GM18498 (cell line): ENCODE measurements around the gene DARS1.
A peak's percentile ranks its signal among the peaks of the same experiment; 100 is the strongest.

Experiments
- ATAC-seq: cut with Tn5 transposase; IDR thresholded peaks from one replicate; pipeline ENCODE4 v1.9.1; 2021; ENCODE audit warnings: mild to moderate bottlenecking, moderate library complexity; ENCODE audit not compliant: unreplicated experiment

DARS1 gene

DNA sequence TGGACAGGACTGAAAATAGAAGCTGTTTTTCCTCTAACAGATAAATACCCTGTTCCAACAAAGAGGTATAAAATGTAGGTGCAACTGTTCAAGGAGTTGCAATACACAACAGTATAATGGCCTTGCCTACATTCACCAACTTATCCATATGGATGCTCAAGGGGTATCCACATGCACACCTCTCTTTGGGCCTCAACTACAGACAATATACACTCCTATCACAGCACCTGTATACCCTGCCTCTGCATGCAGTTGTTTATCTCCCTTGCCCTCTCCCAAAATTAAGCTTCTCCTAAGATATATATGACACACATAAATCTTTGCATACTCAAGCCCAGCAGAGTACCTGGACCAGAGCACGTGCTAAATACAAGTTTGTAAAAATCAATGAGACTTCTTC is 37.3 kb downstream of the DARS1 start:
- no peak for ATAC-seq

DNA sequence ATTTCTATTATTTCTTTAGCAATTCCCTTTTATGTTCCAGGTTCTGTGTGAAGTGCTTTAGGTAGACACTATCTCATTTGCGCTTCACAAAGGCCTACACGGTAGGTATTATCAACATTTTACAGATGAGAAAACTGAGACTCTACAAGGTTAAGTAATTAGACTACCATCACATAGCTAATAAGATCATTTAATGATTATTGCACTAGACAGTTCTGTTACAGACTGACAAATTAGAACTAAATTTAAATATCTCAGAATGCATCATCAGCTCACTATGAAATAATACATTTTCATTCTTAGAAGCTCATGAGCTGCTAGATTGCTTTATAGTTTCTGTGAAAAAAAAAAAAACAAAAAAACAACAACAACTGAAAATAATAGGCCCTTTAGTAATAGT is 37.9 kb downstream of the DARS1 start:
- ATAC-seq = no peak

DNA sequence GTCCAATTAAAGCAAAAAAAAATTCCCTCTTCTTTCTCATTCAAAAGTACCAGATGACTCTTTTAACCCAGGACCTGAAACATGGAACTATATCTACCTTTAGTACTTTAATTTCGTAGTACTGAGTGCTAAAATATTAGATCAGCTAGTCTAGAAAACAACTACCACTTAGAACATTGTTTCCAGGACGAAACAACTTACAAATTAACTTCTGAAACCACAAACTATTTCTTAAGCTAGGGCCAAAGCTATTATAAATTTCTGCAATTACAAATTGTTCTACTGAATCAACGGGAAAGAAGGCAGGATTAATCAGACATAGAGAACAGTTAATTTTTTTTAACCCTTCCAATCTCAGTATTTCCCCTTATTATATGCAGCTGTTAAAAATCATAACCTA is 39.9 kb downstream of the DARS1 start:
- ATAC-seq = no peak

DNA sequence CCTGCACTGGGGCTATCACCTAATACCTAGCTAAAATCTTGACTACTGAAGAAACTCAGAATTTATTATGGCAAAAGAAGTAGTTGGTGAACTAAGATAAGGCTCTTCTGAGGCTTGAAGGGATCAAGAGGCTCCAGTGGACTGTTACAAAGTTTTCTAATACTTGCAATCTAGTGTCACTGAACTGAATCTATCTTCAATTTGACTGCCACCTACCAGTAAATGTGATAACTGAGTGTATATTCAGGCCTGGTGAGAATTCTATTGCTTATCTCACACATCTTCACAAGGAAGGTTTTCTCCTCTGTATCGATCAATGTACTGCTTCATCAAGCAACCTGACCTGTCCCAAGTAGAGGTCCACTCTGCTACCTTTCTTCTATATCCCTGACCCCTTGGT is 40.8 kb downstream of the DARS1 start:
- ATAC-seq = no peak

DNA sequence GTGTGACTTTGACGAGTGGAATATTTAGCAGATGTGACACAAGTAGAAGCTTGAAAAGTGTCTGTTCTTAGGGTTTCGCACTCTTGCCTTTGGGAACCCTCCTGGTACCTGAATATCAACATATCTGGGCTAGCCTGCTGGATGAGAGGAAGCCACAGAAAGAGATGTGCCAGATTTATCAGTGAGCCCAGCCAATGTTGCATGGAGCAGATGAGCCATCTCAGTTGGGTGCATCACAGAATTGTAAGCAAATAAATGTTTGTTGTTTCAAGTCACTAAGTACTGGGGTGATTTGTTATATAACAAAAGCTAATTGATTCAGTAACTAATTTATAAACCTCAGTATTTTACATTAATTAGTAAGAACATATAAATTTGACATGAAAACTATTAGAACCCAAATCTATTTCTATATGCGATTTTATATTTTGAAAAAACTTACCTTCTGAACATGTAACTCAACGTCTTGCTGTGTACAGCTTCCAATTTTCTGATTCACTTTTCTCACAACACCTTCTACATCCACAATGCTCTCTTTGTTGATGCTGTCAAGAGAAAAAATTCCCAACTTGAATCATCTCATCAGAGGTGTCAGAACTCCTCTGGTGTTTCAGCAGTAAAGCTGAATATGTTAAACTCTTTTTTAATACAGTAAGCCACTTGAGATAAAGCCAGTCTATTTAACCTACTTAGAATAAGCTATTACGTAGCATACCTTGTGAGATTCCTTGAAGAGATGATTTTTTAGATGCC is 42.3 kb downstream of the DARS1 start:
- ATAC-seq = no peak

DNA sequence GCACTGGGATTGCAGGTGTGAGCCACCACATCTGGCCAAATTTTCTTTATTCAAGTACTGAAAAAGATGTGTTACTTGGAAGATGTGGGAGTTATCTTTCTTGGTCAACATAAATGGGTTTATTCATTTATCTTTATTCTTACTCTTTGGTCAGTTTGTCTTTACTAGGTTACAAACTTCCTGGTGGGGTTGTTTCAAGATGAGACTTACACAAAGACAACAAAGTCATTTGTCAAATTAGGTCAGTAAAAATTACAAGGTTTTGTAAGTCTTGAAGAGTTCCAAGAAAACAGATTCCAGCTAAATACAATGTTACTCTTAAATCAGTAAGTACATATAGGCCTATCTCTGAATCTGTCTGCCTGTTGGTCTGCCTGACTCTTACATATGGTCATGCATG is 48.9 kb downstream of the DARS1 start:
- ATAC-seq = no peak

DNA sequence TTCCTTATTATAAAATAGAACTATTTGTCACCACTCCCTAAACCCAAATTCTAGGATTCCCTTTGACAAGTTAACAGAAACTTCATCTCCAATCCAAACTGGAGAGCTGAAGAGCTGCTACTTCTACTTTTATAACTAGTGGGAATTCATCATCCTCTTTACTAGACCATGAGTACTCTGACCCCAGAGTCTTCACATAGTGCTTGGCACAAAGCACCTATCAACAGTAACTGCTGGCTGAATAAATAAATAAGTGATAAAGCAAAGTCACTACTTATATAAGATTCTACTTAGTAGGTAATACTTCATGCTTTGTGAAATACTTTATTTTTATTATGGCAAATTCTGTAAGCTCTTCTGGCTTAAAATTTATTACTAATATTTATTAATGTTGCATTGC is 49.5 kb downstream of the DARS1 start:
- ATAC-seq = no peak

DNA sequence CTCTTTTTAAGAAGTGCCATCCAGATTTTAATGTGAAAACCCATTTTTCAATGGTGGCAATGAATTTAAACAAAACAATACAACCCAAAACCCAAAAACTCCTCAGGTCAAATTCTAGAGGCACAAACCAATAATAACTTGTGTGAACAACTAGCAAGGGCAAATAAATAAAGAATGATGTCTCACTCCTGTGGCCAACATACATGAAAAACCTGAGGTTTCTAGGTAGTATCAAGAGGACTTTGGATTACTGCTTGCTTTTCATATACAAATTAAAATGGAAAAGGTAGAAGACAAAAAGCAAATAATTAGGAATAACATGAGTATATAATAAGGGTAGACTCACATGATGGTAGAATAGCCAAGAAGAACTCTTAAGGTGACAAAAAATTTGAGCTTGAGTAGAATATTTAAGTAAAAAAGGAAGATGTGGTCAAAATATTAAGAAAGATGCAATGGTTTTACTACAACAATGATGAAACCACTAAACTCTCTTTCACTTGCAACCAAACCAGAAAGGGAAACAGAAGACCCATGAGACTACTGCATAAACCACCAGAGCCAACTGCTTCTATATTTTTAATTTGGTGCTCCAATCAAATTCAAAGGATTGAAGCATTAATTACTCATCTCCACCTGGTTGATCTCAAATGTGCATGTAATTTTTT is 53.5 kb downstream of the DARS1 start:
- peak; percentile 95 for ATAC-seq

DNA sequence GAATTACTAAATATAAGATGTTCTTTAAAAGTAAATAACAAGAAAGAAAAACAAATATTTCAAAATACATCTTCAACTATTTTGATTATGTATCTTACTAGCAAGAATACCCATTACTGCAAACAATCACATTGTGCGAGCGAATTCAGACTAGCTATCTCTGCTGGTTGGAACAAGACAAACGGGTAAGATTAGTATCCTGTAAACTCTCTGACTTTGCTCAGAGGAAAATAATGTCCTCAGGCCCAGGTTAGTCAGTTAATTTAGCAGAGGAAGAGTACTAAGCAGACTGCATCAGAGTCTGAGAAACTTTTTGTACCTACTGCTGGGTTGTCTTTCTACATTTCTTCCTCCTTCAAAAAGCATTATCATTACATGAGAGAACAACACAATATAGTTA is 58.8 kb downstream of the DARS1 start:
- no peak for ATAC-seq

DNA sequence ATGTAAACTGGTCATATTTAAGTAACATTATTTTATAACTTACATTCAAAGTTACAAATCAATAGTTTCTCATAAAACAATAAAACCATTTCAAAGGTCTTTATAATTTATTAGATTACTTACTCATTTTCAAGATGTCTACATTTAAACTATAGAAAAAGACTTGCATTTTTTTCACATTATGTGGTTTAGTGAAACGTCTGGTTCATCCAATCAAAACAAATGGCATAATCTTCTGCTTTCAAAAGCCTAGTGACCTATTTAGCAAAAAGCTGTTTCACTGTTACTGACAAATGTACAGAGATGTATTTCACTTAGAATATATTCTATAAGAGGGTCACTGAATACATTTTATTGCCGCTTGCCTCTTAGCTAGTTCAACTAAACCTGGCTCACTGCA is 59.9 kb downstream of the DARS1 start:
- no peak for ATAC-seq

DNA sequence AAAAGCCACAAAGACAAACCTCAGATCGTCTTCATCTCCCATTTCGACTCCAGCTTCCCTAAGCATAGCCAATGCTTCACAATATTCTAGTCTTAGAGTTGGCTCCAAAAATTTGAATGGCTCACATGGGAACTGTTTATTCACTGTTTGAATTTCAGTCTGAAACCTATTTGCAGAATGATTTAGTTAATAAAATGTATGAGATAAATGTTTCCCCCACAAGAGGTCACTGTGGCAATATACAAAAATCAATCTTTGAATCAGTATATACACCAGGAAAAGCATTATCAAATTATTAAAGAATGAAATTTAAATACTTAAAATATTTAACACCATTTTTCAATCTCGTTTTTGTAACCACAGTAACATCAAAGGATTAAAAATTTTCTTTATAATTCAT is 69.2 kb downstream of the DARS1 start:
- ATAC-seq = no peak

DNA sequence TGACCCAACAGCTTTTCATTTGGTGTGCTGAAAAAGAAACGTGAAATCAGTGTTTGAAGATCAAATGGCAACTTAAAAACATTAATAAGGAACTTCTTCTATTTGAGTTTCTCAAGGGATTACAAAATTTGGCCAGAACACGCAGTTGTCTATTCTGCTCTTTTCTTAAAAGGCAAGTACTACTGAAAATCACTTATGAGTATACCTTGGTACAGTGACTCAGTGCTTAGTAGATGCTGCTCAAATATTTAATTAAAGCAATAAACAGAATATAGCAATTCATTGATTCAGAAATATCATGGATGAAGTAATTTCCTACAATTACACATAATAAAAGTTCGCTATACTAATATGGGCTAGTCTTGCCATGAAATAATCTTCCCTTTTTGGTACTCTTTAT is 70.9 kb downstream of the DARS1 start:
- no peak for ATAC-seq

DNA sequence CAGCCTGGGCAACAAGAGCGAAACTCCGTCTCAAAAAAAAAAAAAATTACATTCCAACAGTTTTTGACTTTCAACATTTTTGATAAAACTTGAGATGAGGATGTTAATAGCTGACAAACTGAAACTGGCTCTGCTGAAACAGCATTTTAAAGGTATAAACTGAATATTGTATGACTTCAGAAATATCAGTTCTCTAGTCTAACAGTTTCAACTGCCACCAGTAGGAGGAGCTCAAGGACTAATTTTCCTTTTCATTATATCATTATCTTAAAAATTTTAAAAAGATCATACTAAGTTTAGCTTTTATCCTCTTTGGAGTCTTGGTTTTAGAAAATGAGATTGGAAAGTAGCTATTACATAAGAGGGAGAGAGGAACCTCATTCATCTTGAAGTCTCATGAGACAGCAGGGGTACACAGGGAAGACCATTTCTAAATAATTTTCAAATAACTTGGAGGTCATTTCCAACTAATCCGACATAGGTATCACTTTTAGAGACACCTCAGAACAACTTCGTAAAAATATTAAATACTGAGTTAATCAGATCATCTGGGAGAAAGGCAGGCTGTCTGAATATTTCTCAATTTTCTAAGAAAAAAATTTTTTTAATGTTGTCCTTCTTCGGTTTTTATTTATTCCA is 71.6 kb downstream of the DARS1 start:
- ATAC-seq = no peak

DNA sequence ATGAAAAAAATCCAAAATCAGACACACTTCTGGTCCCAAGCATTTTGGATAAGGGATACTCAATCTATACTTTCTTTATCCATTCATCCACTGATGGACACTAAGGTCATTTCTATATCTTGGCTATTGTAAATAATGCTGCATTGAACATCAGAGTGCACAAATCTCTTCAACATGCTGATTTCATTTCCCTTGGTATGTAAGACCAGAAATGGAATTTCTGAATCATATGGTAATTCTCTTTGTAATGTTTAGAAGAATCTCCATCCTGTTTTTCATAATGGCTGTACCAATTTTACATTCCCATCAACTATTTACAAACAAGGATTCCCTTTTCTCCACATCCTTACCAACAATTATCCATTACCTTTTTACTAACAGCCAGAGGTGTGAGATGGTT is 75.5 kb downstream of the DARS1 start:
- no peak for ATAC-seq

DNA sequence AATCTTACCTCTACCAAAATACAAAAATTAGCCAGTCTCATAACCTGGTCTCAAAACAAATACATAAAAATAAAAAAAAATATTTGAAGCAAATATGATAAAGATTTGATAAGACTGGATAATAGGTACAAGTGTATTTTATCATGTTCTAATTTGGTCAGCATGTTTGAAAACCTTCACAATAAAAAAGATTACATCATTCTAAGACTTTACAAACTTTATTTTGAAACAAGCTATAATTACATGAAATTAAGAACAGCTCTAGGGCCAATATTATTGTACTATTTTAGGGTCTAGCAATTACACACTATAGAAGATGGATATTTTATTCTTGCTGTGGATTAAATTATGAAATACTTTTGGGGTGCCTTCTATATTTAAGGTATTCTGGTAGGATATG is 79.7 kb downstream of the DARS1 start:
- ATAC-seq = no peak

DNA sequence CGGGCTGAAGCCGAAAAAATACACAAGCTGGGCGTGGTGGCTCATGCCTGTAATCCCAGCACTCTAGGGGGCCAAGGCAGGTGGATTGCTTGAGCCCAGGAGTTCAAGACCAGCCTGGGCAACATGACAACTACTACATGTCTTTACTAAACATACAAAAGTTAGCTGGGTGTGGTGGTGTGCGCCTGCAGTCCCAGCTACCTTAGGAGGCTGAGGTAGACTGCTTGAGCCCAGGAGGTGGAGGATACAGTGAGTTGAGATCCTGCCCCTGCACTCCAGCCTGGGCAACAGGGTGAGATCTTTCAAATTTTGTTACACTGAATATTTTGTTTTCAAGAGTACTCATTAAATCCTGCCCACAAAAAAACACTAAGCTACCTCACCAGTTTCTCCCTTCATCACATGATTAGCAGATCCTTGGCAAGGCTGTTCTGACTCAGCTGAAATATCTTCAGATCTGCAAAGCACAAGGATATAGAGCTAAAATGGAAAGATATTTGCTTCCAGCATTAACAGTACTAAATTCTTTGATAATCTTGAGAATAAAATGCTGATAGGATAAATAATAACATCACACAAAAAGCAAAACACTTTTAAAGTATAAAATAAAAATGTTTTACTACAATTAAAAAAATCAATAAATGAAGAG is 81.0 kb downstream of the DARS1 start:
- ATAC-seq = no peak

DNA sequence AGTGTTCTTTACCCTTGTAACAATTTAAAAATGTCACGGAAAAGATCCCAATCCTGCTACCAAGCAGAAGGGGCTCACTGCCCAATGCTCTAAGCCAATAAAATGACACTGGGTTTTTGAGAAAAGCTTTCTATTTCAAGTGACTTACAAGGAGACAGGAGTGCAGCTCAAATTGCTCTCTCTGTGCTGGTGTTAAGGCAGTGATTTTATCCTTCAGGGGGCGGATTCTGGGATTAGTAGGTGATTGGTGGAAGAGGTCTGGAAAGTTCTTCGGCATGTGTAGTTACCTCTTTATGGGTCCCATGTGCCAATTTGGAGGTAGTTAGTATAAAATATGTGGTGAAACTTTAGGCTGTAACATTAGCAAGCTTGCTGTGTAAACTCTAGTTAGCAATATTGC is 81.8 kb downstream of the DARS1 start:
- no peak for ATAC-seq

DNA sequence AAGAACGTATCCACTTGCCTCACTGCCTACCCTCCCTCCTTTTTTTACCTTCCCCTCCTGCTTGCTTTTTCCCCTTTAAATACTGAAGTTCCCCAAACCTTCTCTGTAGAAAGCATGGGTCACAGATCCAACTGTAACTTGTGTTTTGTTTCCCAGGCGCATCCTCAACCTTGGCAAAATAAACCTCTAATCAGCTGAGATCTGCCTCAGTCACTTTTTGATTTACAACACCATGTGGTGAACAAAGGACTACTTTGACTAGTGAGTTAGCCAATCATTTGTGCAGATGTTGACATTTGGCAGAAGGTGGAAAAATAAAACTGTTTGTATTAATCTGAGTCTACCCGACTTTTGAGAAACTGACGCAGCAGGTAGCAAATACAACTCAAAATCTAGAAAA is 85.9 kb downstream of the DARS1 start:
- no peak for ATAC-seq

DNA sequence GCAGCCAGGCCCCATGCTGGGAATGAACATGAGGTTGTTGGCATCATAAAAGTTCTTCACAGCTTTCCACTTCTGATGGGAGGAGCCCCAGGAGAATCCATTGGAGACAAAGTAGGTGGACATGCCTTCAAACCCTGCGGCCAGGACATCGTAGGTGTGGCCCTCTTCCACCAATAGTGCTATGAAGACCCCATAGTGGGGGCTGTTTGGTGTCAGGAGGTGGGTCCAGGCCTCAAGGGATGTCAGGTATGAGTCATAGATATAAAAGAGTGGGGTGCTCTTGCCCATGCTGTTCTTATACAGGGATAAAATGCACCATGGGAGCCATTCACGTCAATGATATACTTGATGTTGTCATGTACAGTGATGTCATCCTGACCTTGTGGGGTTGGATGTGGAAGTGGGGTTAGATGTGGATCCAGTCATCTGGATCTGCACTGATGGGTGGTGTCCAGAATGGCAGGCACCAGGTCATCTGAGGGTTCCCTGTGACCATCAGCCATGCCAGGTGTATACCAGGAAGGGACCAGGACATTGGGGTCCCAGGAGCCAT is 87.1 kb downstream of the DARS1 start:
- no peak for ATAC-seq

DNA sequence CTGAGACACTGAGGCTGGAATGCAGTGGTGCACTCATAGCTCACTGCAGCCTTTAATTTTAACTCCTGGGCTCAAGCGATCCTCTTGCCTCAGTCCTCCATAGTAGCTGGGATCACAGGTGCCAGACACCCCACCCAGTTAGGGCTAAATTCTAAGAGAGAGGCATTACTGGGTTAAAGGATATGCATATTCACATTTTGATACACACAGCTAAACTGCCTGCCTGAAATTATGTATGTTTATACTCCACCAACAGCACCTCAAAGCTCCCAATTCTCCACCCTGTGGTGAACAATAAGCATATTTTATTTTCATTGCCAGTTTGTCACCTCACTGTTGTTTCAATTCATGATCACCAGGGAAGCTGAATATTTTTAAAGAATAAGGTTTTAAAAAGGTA is 90.5 kb downstream of the DARS1 start:
- no peak for ATAC-seq

DNA sequence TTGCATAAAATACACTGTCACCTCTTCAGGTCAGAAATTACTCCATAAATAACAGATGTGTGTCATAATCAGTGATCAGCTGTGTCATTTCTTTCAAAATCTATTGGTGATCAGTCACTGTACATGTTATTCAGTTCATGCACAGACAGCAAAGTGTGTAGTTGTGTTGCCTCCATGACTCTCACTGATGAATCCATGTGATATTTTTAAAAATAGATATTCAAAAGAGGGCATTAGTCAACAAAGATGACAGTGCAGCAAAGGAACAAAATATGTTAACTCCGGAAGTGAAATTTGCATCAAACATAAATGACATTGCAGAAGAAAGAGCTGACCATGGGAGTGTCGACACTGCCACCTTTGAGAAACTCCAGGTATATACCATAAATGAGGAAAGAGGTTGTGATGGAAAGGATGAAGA is 92.0 kb downstream of the DARS1 start:
- no peak for ATAC-seq

DNA sequence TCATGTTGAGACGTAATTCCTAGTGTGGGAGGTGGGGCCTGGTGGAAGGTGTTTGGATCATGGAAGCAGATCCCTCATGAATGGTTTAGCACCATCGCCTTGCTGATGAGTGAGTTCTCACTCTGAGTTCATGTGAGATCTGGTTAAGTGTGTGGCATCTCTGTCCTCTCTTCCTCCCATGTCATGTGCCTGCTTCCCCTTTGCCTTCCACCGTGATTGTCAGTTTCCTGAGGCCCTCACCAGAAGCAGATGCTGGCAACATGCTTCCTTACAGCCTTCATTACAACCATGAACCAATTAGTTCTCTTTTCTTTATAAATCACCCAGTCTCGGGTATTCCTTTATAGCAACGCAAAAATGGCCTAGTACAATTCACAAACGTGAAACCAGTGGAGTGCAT is 94.6 kb downstream of the DARS1 start:
- ATAC-seq = no peak
